IPS-NIHi11 (cell line): ENCODE results near the gene FBXO39.
A peak's percentile ranks its signal among the peaks of the same experiment; 100 is the strongest.
"Not testable (repeated sequence)": the region's sequence is repeated elsewhere in the genome, so short reads cannot be mapped to it uniquely, and the experiment has no call there.

ENCODE experiments used
- DNase-seq: peaks from one replicate; pipeline ENCODE4 v3.0.0; 2012; ENCODE audit warnings: mixed read lengths, low spot score

Gene FBXO39

DNA sequence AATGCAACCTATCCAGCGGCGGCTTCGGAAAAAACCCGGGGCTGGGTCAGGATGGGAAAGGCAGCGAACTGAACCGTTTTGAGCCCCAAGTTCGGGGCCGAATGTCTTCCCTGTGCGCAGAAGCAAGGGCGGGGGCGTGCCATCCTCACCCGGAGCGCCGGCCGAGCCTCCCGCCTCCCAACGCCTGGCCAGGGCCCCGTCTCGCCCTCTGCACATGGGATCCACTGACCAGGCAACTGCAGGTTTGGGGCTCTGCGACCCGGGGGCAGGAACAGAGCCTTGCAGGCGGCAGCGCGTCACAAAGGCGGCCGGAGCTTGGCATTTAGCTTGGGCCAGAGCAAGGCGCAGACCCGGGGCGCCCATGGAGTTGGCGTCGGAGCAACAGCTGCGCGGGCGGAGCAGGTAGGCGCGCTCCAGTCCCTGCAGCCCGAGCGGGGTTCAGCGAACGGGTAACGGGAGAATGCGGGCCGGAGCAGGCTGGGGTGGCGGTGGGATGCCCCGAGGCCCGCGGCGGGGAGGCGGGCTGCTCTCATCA lies at the start of gene FBXO39:
TSS of gene FBXO39 (plus strand) at position 345 of the 535 bp plus-strand sequence. CDS start 3,654 bp downstream, outside the sequence.
- peak; percentile 72 for DNase-seq

DNA sequence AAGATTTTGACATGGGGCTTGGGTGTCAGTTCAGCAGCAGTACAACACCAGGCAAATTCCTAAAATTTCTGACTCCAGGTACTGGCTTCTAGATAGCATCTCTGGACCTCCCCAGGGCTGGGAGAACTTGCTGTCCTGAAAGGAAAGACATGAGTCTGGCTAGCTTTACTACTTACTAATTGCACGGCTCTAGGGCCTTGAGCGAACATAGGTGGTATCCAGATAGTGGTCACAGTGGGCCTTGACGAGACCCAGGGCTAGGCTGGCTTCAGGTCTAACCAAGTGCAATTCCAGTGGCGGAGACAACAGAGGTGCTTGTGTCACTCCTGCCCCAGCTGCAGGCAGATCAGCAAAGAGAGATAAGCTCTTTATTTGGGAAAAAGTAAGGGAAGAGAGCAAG lies 46.5 kb upstream of the FBXO39 start:
- DNase-seq = no peak

- DNase-seq = not testable (repeated sequence)
These were observed 29.4 kb upstream of the FBXO39 start for GRCh38 chr17:6746665-6747064.

GRCh38 chr17:6748617-6749016 lies 27.4 kb upstream of the FBXO39 start:
- DNase-seq = no peak

GRCh38 chr17:6749519-6749918 lies 26.5 kb upstream of the FBXO39 start:
- DNase-seq = no peak

GRCh38 chr17:6752068-6752909 lies 23.7 kb upstream of the FBXO39 start:
- peak; percentile 22 for DNase-seq

DNA sequence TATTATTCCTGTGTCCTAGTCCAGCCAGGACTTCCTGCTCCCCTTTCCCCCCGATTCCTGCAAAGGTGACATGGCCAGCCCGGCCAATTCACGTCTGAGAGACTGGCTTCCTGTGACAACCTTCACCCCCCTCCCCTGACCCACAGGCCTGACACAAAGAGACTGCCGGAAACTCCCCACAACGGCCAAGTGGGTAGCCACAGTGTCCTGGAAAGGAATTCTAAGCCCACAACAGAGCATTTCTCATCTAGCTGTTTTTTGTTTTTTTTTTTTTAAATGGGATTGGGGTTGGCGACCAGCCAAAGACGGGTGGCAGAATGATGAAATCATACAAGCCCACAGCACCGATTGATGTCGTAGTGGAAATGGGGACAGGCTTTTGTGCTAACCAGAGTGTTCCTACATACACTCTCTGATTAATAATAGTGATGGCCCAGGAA lies 23.0 kb upstream of the FBXO39 start:
- peak; percentile 46 for DNase-seq

DNA sequence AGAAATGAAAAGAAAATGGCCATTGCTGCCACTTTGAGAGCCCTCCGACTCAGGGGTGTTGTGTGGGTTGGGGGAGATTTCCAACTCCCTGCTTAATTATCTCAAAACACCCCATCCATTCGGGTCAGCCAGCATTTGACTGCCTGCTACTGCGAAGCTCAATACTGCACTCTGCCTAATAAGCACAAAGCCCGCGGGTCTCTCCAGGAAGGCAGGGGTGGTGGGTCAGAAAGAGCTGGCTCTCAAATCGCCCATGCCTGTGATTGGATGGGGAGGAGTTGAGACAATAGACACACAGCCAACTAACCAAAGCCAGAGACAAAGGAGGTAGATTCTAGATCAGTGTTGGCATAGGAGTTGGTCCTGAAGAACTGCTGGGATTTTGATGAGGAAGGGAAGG lies 22.5 kb upstream of the FBXO39 start:
- DNase-seq = no peak

DNA sequence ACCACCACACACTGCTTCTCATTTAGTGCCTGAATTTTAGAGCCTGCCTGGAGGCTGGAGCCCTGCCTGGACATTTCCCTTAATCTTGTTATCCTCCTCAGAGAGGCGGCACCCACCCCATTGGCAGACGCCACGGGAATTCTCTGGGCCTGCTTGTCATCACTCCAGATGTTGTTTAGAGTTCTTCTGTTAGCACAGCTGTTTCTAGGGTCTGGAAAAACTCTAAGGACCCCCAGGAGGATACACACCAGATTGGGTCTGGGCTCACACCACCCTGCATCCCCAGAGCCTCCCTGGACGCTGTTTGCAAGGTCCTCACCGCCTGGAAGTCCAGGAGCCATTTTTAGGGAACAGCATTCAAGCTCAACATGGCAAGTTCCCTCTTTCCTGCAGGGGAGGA lies 20.7 kb upstream of the FBXO39 start:
- no peak for DNase-seq

DNA sequence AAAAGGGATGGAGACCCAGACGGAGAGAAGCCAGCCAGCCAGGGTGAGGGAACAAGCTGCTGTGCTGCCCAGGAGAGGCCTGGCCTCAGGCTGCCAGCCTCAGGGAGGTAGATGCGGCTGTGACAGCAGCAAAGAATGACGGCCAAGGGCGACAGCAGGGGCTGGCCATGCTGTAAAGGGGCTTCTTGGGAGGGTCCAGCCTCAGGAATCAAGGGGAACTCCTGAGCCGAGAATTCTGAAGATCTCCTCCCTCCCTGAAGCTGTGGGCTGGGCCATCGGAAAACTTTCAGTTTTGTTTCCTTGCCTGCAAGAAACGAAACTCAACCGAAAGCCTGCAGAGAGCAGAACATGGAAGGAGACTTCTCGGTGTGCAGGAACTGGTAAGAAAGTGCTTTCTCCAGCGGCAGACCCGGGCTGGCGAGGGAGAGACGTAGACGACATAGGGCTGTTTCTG lies 20.3 kb upstream of the FBXO39 start, which contains the start of gene XAF1:
TSS of gene XAF1 (plus strand) at position 316 of the 454 bp plus-strand sequence. CDS start at position 349, 33 bp downstream.
- DNase-seq = no peak

DNA sequence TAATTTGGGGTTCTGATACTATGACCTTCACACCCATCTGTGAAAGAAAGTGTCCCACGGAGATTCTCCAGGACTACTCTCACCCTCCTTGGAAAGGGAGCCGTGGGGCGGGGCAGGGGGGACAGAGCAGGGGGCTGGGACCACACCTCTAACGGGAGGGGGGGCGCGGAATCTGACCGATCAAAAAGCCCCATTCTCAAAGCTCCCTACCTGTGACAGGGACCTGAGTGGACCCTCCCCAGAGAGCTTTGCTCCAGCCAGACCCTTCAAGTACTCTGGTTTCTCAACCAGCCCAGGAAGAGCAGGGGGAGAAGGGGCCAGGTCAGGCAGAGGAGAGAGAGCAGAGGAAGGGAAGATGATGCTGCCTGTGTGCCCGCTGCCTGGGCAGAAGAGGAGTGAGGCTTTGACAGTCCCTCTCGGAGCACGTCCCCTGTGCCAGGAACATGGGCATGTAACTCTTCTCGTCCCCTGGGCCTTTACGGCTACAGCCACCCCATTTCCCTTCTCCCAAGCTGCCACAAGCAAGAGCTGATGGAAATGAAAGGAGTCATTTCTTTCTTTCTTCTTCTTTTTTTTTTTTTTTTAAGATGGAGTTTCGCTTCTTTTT lies 19.5 kb upstream of the FBXO39 start:
- no peak for DNase-seq

DNA sequence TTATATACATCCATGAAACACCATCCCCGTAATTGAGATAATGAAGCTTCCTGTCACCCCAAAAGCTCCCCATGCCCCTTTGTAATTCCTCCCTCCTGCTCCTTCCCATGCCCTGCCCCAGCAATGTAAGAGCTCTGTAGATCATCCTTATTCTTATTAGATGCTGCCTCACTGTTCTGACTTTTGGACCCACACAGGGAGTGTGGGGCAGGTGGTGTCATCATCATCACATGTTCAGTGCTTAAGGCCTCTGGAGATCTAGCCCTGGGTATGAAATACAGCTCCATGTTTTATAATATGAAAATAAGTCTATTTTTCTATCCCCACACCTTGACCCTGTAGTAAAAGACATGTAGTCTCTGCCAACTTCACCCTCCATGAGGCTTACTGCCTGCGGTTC lies 18.3 kb upstream of the FBXO39 start:
- DNase-seq = no peak

DNA sequence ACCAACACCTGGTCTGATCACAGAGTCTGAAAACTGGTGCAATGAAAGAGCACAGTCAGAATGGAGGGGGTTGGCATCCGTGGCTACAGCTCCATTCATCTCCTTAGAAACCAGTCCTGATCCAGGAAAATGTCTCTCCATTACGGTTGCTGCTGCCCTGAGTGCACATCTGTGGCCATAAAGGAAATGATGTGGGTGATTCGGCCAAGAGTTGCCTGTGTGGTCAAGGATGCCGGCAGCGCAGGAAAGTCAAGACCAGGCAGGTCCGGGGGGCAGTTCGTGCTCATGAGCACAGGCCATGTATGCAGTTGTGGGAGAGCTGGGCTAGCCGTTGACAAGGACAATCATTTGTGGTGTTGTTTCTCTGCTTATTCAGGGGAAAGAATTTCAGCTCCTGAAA lies 14.2 kb upstream of the FBXO39 start:
- DNase-seq = no peak

DNA sequence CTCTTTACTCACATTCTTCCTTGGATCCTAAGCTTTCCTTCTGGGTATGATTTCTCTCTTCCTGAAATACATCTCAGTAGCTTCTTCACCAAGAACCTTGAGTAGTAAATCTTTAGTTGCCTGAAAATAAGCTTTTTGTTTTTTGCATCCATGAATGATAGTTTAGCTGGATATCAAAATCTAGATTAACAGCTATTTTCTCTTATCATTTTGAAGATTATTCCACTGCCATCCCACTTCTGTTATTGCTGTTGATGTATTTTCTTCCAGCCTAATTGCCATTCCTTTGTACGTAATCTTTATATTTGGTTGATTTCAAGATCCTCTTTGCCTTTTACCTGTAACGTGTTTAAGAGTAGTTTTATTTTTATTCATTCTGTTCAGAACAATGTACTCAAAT lies 7.6 kb upstream of the FBXO39 start:
- no peak for DNase-seq

DNA sequence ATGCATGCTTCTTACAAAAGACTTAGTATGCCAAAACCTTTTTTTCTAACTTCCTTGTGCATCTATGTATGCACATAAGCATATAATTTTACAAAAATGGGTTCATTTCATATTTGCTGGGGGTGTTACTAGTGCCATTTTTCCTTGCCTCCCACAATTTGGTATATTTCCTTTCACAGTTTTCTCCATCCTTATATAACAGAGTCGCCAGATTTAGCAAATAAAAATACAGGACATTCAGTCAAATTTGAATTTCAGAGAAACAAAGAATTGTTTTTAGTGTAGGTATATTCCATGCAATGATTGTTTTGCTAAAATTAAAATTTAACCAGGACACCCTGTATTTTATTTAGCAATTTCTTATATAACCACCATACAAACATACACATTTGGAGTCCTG lies 4.0 kb upstream of the FBXO39 start:
- no peak for DNase-seq

DNA sequence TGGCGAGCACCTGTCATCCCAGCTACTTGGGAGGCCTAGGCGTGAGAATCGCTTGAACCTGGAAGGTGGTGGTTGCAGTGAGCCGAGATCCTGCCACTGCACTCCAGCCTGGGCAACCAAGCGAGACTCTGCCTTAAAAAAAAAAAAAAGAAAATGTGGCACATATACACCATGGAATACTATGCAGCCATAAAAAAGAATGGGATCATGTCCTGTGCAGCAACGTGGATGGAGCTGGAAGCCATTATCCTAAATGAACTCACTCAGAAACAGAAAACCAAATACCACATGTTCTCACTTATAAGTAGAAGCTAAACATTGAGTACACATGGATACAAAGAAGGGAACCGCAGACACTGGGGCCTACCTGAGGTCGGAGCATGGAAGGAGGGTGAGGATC lies 1.1 kb upstream of the FBXO39 start:
- not testable (repeated sequence) for DNase-seq

- DNase-seq = no peak
These were observed 3.4 kb downstream of the FBXO39 start for GRCh38 chr17:6779411-6779810.

- no peak for DNase-seq
These were observed 4.0 kb downstream of the FBXO39 start for GRCh38 chr17:6780001-6780400.

DNA sequence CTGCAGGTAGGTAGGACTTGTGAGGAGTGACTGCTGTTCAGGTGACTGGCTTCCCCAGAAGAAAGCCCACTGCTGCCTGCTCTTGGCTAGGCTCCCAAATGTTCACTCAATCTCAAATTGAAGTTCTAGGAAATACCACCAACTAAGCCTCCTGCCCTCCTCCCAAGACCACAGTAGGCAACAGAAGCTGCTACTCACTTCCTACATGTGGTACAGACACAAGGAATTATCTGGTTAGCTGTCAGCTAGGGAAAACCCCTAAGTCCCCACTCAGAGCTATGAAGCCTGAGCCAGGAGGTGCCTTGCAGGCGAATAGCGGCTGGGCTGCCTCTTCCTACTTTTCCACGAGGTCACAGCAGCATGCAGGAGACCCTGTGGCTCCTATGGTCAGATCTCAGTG lies 4.9 kb downstream of the FBXO39 start:
- no peak for DNase-seq

GRCh38 chr17:6782244-6782643 lies 6.2 kb downstream of the FBXO39 start:
- DNase-seq = no peak

GRCh38 chr17:6786618-6787017 lies 10.6 kb downstream of the FBXO39 start:
- DNase-seq = no peak

GRCh38 chr17:6787081-6787693 lies 11.2 kb downstream of the FBXO39 start:
- DNase-seq = no peak

GRCh38 chr17:6789146-6789545 lies 13.1 kb downstream of the FBXO39 start:
- no peak for DNase-seq
